ENCODE data around the gene PCSK2.

DNA sequence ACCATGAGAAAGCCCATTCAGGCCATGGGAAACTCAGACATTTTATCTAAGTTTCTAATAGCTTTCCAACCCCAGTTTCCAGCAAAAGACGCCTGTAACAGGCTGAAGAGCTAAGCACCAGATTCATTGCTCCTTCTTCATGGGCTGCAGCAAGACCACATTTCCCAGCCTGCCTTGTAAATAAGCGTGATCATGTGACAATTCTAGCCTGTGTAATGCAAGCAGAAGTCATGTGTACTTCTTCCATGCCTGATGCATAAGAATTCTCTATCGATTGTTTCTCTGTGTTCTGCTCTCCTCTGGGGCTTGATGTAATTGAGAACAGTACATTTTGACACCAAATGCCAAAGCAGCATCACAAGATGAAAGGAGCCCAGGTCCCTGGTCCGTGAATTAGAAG lies 6.8 kb downstream of the PCSK2 start:
- TF ChIP-seq, protein P1, sequence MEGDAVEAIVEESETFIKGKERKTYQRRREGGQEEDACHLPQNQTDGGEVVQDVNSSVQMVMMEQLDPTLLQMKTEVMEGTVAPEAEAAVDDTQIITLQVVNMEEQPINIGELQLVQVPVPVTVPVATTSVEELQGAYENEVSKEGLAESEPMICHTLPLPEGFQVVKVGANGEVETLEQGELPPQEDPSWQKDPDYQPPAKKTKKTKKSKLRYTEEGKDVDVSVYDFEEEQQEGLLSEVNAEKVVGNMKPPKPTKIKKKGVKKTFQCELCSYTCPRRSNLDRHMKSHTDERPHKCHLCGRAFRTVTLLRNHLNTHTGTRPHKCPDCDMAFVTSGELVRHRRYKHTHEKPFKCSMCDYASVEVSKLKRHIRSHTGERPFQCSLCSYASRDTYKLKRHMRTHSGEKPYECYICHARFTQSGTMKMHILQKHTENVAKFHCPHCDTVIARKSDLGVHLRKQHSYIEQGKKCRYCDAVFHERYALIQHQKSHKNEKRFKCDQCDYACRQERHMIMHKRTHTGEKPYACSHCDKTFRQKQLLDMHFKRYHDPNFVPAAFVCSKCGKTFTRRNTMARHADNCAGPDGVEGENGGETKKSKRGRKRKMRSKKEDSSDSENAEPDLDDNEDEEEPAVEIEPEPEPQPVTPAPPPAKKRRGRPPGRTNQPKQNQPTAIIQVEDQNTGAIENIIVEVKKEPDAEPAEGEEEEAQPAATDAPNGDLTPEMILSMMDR (conservative IDR thresholded peaks at IDR 0.05; ENCODE audit: low read depth, low read length): no peak
- no peak for TF ChIP-seq EZH2 (IDR thresholded peaks at IDR 0.05; ENCODE audit: borderline replicate concordance, low read depth, low read length, poor library complexity, severe bottlenecking)

Measured in A673 (cell line).